GM19455 (cell line): Measurements from ENCODE around the gene HECTD4.

Source experiments
- ATAC-seq: cut with Tn5 transposase; IDR thresholded peaks from one replicate; pipeline ENCODE4 v1.9.1; 2021; ENCODE audit not compliant: unreplicated experiment

Gene HECTD4

GRCh38 chr12:112182499-112182898, 199.7 kb downstream of the HECTD4 start:
- no peak for ATAC-seq

- ATAC-seq = no peak
These were observed 201.8 kb downstream of the HECTD4 start for GRCh38 chr12:112180422-112180821.

- ATAC-seq = no peak
These were observed 202.3 kb downstream of the HECTD4 start for GRCh38 chr12:112179916-112180315.

GRCh38 chr12:112179341-112179740, 202.9 kb downstream of the HECTD4 start:
- ATAC-seq = no peak

GRCh38 chr12:112178796-112179195, 203.4 kb downstream of the HECTD4 start:
- no peak for ATAC-seq

- no peak for ATAC-seq
These were observed 205.8 kb downstream of the HECTD4 start for GRCh38 chr12:112176321-112177010.

GRCh38 chr12:112175361-112176155, 206.7 kb downstream of the HECTD4 start:
- no peak for ATAC-seq

- no peak for ATAC-seq
These were observed 209.5 kb downstream of the HECTD4 start for GRCh38 chr12:112172556-112173324.

GRCh38 chr12:112170971-112171596, 211.1 kb downstream of the HECTD4 start:
- no peak for ATAC-seq

GRCh38 chr12:112170376-112170775, 211.9 kb downstream of the HECTD4 start:
- no peak for ATAC-seq

GRCh38 chr12:112169966-112170365, 212.3 kb downstream of the HECTD4 start:
- no peak for ATAC-seq

- ATAC-seq = no peak
These were observed 212.9 kb downstream of the HECTD4 start for GRCh38 chr12:112169161-112169872.

GRCh38 chr12:112168561-112168971, 213.7 kb downstream of the HECTD4 start:
- no peak for ATAC-seq

GRCh38 chr12:112167718-112168525, 214.3 kb downstream of the HECTD4 start:
- ATAC-seq = no peak

- no peak for ATAC-seq
These were observed 215.2 kb downstream of the HECTD4 start for GRCh38 chr12:112167031-112167461.

- no peak for ATAC-seq
These were observed 215.9 kb downstream of the HECTD4 start for GRCh38 chr12:112166051-112167015.

- ATAC-seq = no peak
These were observed 216.6 kb downstream of the HECTD4 start for GRCh38 chr12:112165624-112166023.

- no peak for ATAC-seq
These were observed 218.1 kb downstream of the HECTD4 start for GRCh38 chr12:112164011-112164660.
